Measurements from ENCODE around the gene HOXA7.

HOXA7 gene

DNA sequence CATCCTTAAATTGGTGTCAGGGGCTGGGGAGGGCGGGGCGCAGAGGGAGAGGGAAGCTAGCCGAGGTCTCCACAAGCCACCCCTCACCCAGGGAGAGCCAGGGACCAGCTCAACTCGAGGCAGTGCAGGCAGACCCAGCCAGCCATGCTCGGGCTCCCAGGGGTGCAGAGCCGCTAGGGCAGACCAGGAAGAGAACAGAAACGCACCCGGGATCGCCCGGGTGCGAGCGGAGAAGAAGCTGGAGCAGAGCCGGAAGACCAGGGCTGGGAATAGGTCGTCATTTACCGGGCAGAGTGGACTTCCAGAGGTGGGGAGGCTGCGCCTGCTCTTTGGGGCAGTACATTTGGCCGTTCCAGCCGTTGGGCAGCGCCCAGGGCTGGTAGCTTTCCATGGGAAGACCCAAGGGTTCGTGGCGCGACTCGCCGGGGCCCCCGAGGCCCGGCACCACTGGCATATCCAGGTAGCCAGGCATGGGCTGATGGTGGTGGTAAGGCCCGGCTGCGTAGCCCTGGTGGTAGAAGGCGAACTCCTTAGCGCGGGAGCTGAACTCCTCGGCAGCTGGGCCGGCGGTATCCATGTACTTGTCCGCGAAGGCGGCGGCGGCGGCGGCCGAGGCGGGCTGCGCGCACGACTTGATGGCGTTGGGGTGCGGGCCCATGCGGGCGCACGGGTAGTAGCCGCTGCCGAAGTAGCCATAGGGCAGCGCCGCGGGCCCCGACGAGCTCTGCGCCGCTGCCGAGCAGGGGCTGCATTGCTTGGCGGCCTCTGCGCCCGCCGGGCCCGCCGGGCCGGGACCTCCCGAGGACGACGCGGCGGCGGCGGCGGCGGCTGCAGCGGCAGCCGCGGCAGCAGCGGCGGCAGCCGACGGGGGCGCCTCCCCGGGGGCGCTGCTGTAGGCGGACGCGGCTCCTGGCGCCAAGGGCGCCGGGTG lies 42.7 kb upstream of the HOXA7 start:
- H3K4me3 ChIP-seq (ENCODE audit: low read depth, low read length): peak overlapping the region; percentile 28
- H3K9ac ChIP-seq (ENCODE audit: low read depth, low read length): no peak overlapping the region
- no peaks in the 10 kb centered on the region for H3K9me3 ChIP-seq (ENCODE audit: control insufficient read depth, insufficient read depth, low read length)

DNA sequence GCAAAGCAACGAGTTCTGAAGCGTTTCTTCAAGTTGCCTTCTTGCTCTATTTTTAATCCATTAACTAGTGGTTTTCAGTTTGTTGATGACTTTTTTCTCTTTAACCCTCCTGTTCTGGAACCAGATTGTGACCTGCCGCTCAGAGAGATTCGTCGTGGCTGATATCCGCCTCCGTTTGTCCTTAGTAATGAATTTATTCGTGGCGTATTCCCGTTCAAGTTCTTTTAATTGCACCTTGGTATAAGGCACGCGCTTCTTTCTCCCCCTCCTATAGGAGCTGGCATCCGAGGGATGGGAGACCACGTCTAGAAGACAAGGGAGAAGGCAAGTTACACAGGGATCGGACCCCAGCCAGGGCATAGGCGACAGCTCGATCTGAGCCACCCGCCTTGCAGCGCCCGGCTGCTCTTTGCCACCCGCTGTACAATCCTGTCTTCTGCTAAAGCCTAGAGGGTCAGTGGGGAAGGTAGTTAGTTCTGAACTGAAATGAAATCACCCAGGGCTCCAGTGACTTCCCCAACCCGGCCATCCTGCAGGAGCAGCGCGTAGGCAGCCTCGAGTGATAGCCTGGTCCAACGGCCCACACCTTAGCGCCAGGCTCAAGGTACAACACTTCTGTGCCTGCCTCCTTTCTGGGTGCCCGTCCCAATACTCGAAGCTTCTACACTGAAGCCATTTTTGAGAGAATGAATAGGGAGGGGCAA lies 41.8 kb upstream of the HOXA7 start:
- Histone ChIP-seq H3K27me3 (ENCODE audit: control insufficient read depth, insufficient read depth, low read length) (peaks cover 94% of the 10 kb centered on the region), H3K36me3 (ENCODE audit: control insufficient read depth, insufficient read depth, low read length) (no peaks in the 10 kb centered on the region), H3K4me3 (ENCODE audit: low read depth, low read length) (peak overlapping the region; percentile 28), H3K4me1 (ENCODE audit: control insufficient read depth, insufficient read depth, low read length) (no peaks in the 10 kb centered on the region), H3K9me3 (ENCODE audit: control insufficient read depth, insufficient read depth, low read length) (no peaks in the 10 kb centered on the region), H3K9ac (ENCODE audit: low read depth, low read length) (no peak overlapping the region)

More for the DNA sequence above, 42.7 kb upstream of the HOXA7 start:
- Histone ChIP-seq H3K4me1 (ENCODE audit: control insufficient read depth, insufficient read depth, low read length) (no peaks in the 10 kb centered on the region), H3K27me3 (ENCODE audit: control insufficient read depth, insufficient read depth, low read length) (peaks cover 94% of the 10 kb centered on the region), H3K36me3 (ENCODE audit: control insufficient read depth, insufficient read depth, low read length) (no peaks in the 10 kb centered on the region)

DNA sequence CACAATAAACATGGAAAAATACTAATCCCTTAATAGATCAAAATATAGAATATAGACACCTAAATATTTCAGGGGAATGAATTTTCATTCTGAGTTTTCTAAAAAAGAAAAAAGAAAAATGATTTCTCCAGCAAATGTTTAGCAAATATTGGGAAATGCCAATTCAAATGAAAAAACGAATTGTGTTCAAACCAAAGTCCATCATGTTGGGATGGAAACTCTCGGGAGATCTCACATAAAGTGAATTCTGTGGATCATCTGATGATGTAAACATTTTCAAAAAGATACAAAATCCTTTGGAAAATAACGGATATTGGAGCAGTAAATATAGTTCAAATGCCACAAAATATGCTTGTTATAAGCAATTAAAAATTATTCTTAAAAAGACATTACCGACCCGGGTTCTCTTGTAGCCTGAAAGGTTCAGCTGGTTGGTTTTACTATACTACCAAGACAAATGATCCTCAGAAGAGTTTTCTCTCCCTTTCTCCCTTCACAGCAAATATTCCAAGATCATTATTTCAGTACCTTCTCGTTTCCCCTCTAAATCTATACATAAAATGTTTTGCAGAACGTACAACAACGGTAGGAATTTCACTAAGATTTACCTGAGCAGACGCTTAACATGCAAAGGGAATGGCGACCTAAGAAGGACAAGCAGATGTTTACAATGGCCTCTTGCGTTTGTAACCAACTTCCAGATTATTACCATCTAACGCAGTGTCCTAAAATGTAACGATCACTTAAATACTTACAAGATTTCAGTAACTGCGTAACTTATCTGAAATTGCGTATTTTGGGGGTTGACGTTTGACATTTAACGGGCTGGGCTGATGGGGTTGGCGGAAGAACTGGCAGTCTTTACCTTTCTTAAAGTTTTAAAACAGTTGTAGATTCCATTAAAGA lies 40.9 kb upstream of the HOXA7 start:
- Histone ChIP-seq H3K4me3 (ENCODE audit: low read depth, low read length) (peak overlapping the region; percentile 10), H3K4me1 (ENCODE audit: control insufficient read depth, insufficient read depth, low read length) (no peaks in the 10 kb centered on the region), H3K9ac (ENCODE audit: low read depth, low read length) (no peak overlapping the region), H3K9me3 (ENCODE audit: control insufficient read depth, insufficient read depth, low read length) (no peaks in the 10 kb centered on the region), H3K36me3 (ENCODE audit: control insufficient read depth, insufficient read depth, low read length) (no peaks in the 10 kb centered on the region), H3K27me3 (ENCODE audit: control insufficient read depth, insufficient read depth, low read length) (peaks cover 94% of the 10 kb centered on the region)

DNA sequence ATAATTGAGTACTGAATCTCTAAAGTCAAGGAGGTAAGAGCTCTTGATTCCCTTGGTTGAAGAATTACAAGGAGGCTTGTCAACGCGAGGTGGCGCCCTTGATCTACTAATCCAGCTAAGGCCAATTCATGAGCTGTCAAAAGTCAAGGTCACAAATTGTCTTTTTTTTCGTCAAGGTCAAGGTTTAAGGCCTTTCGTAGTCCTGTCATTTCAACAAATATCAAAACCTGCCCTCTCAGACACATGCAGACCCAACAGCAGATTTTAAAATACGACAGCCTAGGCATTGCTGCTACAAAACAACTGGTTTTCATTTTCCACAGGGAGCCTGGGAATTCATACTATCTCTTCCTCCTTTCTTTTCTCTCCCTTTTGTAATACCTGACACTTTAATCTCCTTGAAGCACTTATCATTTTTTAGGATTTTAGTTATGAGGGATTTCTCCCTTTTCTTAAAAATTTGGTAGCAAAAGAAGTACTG lies 39.9 kb upstream of the HOXA7 start:
- H3K36me3 ChIP-seq (ENCODE audit: control insufficient read depth, insufficient read depth, low read length): no peaks in the 10 kb centered on the region
- H3K9me3 ChIP-seq (ENCODE audit: control insufficient read depth, insufficient read depth, low read length): no peaks in the 10 kb centered on the region
- H3K4me1 ChIP-seq (ENCODE audit: control insufficient read depth, insufficient read depth, low read length): no peaks in the 10 kb centered on the region
- no peak overlapping the region for H3K9ac ChIP-seq (ENCODE audit: low read depth, low read length)
- no peak overlapping the region for H3K4me3 ChIP-seq (ENCODE audit: low read depth, low read length)
- H3K27me3 ChIP-seq (ENCODE audit: control insufficient read depth, insufficient read depth, low read length): peaks cover 94% of the 10 kb centered on the region

DNA sequence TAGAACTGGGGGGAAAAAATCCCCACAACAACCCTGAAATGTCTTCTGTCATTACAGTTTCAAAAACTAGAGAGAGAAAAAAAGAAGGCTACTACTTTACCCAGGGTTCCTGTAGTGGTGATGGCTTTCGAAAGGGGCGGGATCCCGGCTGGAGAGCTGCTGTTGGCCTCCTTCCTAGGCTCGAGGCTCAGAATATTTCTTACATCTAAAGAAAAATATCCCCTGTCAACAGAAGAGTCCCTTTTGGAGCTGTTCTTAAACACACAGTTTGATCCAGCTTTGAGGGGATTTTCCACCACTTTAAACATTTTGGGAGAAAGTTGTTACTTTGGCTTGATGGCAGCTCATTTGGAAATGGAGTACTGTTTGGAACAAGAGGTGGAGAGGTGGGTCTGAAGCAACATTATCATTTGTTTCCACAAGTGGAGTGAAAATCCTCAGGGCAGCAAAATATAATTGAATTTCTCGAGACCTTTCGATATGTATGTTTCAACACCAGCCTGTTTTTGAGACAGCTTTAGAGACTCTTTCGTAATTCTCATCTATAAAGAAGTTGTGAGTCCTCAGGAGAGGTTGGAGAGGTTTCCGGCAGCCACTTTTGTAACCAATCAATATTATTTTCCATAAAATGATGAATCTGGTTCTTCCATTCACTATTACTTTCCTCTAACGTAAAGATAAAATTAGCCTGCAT lies 38.4 kb upstream of the HOXA7 start:
- peaks cover 96% of the 10 kb centered on the region for H3K27me3 ChIP-seq (ENCODE audit: control insufficient read depth, insufficient read depth, low read length)
- H3K36me3 ChIP-seq (ENCODE audit: control insufficient read depth, insufficient read depth, low read length): no peaks in the 10 kb centered on the region
- H3K4me3 ChIP-seq (ENCODE audit: low read depth, low read length): no peak overlapping the region
- no peaks in the 10 kb centered on the region for H3K9me3 ChIP-seq (ENCODE audit: control insufficient read depth, insufficient read depth, low read length)
- no peak overlapping the region for H3K9ac ChIP-seq (ENCODE audit: low read depth, low read length)
- H3K4me1 ChIP-seq (ENCODE audit: control insufficient read depth, insufficient read depth, low read length): no peaks in the 10 kb centered on the region

DNA sequence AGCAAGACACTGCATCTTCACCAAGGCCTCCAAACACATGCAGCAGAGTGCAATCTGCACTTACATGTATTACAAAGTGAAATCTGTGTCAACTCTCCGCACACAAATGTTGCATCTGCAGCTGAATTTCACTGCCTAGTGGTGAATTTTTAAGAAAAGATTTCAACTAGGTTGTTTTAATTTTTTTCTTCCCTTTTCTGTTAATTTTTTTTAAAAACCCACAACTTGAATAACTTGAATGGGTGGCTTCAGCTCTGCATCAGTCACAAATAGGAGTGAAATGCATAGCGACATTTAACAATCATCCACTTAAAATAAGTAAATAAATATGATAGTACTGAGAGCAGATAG lies 37.5 kb upstream of the HOXA7 start:
- Histone ChIP-seq H3K4me1 (ENCODE audit: control insufficient read depth, insufficient read depth, low read length) (no peaks in the 10 kb centered on the region), H3K9me3 (ENCODE audit: control insufficient read depth, insufficient read depth, low read length) (no peaks in the 10 kb centered on the region), H3K4me3 (ENCODE audit: low read depth, low read length) (peak overlapping the region; percentile 15), H3K27me3 (ENCODE audit: control insufficient read depth, insufficient read depth, low read length) (peaks cover 100% of the 10 kb centered on the region), H3K36me3 (ENCODE audit: control insufficient read depth, insufficient read depth, low read length) (no peaks in the 10 kb centered on the region), H3K9ac (ENCODE audit: low read depth, low read length) (no peak overlapping the region)

DNA sequence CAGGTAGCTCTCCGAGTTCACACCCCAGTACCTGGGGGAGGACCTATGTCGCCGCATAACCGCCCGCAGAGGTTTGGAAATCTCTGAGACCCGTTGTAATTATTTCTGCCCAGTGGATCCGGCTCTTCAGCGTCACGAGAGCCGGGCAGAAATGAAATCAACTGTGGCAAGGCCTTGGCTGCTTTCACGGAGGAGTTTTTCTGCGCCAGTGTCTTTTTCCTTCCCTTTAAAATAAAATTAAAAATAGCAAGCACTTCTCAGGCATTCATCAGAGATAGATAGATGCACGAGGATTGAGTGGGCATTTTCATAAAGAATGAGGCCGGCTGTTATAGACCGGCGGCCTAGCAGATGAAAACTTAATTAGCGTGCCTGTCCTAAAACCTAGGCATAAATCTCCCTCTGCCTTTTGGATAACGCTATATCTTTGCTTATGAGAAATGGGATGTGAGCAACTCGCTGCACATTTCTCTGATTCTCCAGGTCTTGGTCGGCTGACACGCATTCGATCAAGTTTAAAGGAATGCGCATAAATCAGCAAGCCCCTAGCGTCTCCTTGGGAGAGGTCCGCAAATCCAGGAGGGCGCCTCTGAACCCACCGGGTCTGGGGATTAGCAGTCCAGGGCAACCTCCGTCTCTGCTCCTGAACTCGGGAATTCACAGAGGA lies 37.0 kb upstream of the HOXA7 start:
- H3K9ac ChIP-seq (ENCODE audit: low read depth, low read length): no peak overlapping the region
- peak overlapping the region; percentile 20 for H3K4me3 ChIP-seq (ENCODE audit: low read depth, low read length)
- H3K27me3 ChIP-seq (ENCODE audit: control insufficient read depth, insufficient read depth, low read length): peaks cover 100% of the 10 kb centered on the region
- no peaks in the 10 kb centered on the region for H3K36me3 ChIP-seq (ENCODE audit: control insufficient read depth, insufficient read depth, low read length)
- H3K4me1 ChIP-seq (ENCODE audit: control insufficient read depth, insufficient read depth, low read length): no peaks in the 10 kb centered on the region
- no peaks in the 10 kb centered on the region for H3K9me3 ChIP-seq (ENCODE audit: control insufficient read depth, insufficient read depth, low read length)

DNA sequence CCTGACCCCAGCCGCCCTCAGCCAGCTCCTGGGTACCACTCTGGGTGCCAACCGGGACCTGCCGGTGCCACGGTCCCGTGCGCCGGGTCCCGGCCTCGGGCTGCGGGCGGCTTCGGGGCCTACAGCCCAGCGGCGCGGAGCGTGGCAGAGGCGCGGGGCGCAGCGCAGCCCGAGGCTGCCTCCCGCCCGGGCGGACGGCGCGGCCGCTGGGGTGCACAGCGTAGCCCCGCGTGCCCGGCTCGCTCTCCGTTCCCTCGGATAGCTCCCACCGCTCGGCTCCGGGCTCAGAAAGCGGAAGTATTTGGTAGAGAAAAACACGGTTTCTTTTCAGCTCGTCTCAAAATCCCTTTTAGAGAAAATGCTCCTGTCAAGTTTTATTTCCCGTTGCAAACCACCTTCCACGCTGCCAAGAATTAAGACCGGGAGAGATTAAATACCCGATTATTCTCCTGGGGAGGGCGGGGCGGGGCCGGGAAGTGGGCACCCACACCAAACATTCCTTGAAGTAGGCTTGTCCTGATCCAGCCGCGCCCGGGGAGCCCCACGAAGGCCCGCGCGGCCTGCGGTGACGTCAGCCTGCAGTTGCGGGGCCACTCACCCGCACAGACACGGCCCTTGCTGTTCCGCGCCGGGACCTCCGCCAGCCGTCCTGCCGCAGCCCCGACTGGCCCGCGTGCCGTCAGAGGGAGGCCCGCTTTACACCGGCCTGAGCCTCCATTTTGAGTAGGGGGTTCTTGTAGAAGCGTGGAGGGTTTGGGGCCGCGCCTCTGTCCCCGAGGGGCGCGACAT lies 36.3 kb upstream of the HOXA7 start:
- Histone ChIP-seq H3K4me3 (ENCODE audit: low read depth, low read length) (peak overlapping the region; percentile 20), H3K4me1 (ENCODE audit: control insufficient read depth, insufficient read depth, low read length) (no peaks in the 10 kb centered on the region), H3K36me3 (ENCODE audit: control insufficient read depth, insufficient read depth, low read length) (no peaks in the 10 kb centered on the region), H3K9ac (ENCODE audit: low read depth, low read length) (no peak overlapping the region), H3K9me3 (ENCODE audit: control insufficient read depth, insufficient read depth, low read length) (no peaks in the 10 kb centered on the region), H3K27me3 (ENCODE audit: control insufficient read depth, insufficient read depth, low read length) (peaks cover 100% of the 10 kb centered on the region)

DNA sequence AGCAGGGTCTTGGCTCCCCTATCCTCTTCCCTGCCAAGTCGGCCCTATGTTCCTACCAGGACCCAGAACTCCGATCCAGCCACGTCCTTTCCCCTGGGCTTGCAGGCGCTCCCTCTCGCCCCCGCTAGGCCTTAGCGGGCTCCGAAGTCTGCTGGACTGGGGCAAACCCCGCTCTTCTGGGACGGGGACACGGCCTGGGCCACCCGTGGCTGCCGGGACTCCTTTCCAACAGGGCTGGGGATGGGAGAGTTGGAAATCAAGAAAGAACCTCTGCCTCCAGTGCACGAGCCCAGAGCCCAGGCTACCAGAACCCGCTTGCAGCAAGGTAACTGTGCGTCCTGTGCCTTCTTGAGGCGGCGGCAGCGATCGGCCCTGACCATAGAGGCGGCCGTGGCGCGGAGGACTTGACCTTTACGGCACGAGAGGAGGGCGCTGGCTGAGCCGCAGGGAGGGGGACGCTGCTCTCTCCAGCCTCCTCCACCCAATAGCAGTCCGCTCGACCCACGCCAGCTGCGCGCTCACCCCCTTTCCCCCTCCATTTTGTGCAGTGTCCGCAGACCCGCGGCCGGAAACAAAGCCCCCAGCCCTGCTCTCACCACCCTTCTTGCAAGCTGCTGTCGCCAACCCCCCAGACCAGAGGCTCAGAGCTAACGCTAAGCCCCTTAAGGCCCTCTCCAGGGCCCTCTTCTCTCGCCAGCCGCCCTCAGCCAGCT lies 35.5 kb upstream of the HOXA7 start:
- Histone ChIP-seq H3K4me3 (ENCODE audit: low read depth, low read length) (peak overlapping the region; percentile 26), H3K36me3 (ENCODE audit: control insufficient read depth, insufficient read depth, low read length) (no peaks in the 10 kb centered on the region), H3K4me1 (ENCODE audit: control insufficient read depth, insufficient read depth, low read length) (peaks cover 3% of the 10 kb centered on the region), H3K9ac (ENCODE audit: low read depth, low read length) (no peak overlapping the region), H3K27me3 (ENCODE audit: control insufficient read depth, insufficient read depth, low read length) (peaks cover 100% of the 10 kb centered on the region), H3K9me3 (ENCODE audit: control insufficient read depth, insufficient read depth, low read length) (no peaks in the 10 kb centered on the region)
